NT2/D1 (cell line): Measurements from ENCODE around the gene ARHGAP30.
"Not testable (repeated sequence)": the region's sequence is repeated elsewhere in the genome, so short reads cannot be mapped to it uniquely, and the experiment has no call there.

Source experiments
- SUZ12 ChIP-seq: IDR thresholded peaks from 2 replicates; pipeline ENCODE4 v1.6.1; 2011; ENCODE audit not compliant: insufficient read length, insufficient read depth; ENCODE audit errors: extremely low read depth
- YY1 ChIP-seq: IDR thresholded peaks from 2 replicates; pipeline ENCODE4 v1.6.1; 2011; ENCODE audit not compliant: insufficient read length, insufficient read depth
- ZNF274 ChIP-seq: IDR thresholded peaks from 2 replicates; pipeline ENCODE4 v1.6.1; 2011; ENCODE audit warnings: mild to moderate bottlenecking, low read depth, low read length

DNA sequence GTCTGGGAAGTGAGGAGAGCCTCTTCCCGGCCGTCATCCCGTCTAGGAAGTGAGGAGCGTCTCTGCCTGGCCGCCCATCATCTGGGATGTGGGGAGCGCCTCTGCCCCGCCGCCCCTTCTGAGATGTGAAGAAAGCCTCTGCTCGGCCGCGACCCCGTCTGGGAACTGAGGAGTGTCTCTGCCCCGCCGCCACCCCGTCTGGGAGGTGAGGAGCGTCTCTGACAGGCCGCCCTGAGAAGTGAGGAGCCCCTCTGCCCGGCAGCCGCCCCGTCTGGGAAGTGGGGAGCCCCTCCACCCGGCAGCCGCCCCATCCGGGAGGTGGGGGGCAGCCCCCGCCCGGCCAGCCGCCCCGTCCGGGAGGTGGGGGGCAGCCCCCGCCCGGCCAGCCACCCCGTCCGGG is 40.2 kb downstream of the ARHGAP30 start:
- not testable (repeated sequence) for TF ChIP-seq ZNF274, SUZ12, YY1
